Mammary epithelial cell (primary cell): ENCODE measurements around the gene CIAO1.

Experiments used
- EZH2 ChIP-seq: IDR thresholded peaks from 2 replicates; pipeline ENCODE4 v1.6.1; 2012; ENCODE audit warnings: low read length, inconsistent platforms, borderline replicate concordance
- TF ChIP-seq, protein P1 (sequence below), 2 donors: IDR thresholded peaks in 1 of 2; conservative IDR thresholded peaks in 1 of 2; 2 replicates each; pipeline ENCODE4 v1.5.1; 2011 to 2012; ENCODE audit warnings: inconsistent platforms in 2 of 2, low read length in 2 of 2, mild to moderate bottlenecking in 2 of 2, control low read depth in 1 of 2, low read depth in 1 of 2; ENCODE audit not compliant: insufficient read depth in 1 of 2; ENCODE audit errors: extremely low read depth in 1 of 2

DNA sequence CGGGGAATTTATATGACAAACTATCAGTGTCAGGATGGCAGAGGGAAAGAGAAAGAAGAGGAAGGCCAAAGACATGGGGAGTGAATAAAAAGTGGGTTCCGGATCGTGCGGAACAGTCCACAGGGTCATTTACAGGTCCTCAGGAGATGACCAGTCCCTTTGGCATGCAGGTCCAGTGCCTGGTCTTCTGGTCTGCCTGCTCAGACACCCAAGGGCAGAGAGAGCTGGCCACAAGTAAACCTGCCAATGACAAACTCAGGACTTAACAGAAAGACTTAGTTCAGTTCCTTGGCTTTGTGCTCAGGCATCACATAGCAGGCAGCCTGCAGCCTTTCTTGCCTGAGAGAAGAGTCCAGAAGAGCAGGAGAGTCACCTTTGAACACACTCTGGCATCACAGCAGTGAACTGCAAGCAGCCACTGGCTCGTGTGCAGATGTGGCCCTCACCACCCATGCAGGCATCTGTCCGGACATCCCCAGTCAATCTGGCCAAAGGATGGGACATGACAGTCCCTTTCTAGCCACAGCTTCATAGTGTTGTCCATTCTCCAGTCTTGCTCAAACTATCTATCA, 14.2 kb upstream of the CIAO1 start:
- TF ChIP-seq, protein P1, sequence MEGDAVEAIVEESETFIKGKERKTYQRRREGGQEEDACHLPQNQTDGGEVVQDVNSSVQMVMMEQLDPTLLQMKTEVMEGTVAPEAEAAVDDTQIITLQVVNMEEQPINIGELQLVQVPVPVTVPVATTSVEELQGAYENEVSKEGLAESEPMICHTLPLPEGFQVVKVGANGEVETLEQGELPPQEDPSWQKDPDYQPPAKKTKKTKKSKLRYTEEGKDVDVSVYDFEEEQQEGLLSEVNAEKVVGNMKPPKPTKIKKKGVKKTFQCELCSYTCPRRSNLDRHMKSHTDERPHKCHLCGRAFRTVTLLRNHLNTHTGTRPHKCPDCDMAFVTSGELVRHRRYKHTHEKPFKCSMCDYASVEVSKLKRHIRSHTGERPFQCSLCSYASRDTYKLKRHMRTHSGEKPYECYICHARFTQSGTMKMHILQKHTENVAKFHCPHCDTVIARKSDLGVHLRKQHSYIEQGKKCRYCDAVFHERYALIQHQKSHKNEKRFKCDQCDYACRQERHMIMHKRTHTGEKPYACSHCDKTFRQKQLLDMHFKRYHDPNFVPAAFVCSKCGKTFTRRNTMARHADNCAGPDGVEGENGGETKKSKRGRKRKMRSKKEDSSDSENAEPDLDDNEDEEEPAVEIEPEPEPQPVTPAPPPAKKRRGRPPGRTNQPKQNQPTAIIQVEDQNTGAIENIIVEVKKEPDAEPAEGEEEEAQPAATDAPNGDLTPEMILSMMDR (conservative IDR thresholded peaks at IDR 0.05 in 1 of 2, IDR thresholded peaks at IDR 0.05 in 1 of 2; ENCODE audit: extremely low read depth in 1 of 2, insufficient read depth in 1 of 2, low read depth in 1 of 2, low read length in 2 of 2) = no peak
- TF ChIP-seq EZH2 = no peak
